Measurements from ENCODE around the gene PSMB7.

The PSMB7 gene

GRCh38 chr9:124348831-124349230, 66.4 kb downstream of the PSMB7 start:
- Histone ChIP-seq H2AFZ (ENCODE audit: low read length) (no peak overlapping the region), H3K9me3 (replicated peaks; ENCODE audit: insufficient read depth, low read length) (no peaks in the 10 kb centered on the region), H3K27ac (ENCODE audit: low read length) (no peak overlapping the region), H4K20me1 (ENCODE audit: insufficient read depth, low read length) (no peaks in the 10 kb centered on the region), H3K4me2 (ENCODE audit: low read depth, low read length) (no peak overlapping the region), H3K36me3 (replicated peaks; ENCODE audit: insufficient read depth, low read length) (peaks cover 15% of the 10 kb centered on the region; the same call in 1 of the 2 replicates), H3K9me2 (replicated peaks; ENCODE audit: insufficient read depth, low read length) (no peaks in the 10 kb centered on the region), H3K9ac (ENCODE audit: low read length) (no peak overlapping the region), H3K4me1 (ENCODE audit: low read length) (no peaks in the 10 kb centered on the region), H3K79me2 (ENCODE audit: low read length) (no peaks in the 10 kb centered on the region), H3F3A (ENCODE audit: insufficient read depth, low read length) (no peaks in the 10 kb centered on the region), H3K27me3 (replicated peaks; ENCODE audit: insufficient read depth, low read length) (no peaks in the 10 kb centered on the region), H3K4me3 (ENCODE audit: low read length) (no peak overlapping the region)
- DNase-seq = no peak
- TF ChIP-seq EZH2phosphoT487 (IDR thresholded peaks at IDR 0.05; ENCODE audit: low read length) (no peak), CTCF (IDR thresholded peaks at IDR 0.05; ENCODE audit: low read length) (no peak), EZH2 (optimal IDR thresholded peaks at IDR 0.05; ENCODE audit: low read depth, low read length) (no peak)

GRCh38 chr9:124348363-124348762, 66.9 kb downstream of the PSMB7 start:
- H3F3A ChIP-seq (ENCODE audit: insufficient read depth, low read length) = no peaks in the 10 kb centered on the region

GRCh38 chr9:124347968-124348358, 67.3 kb downstream of the PSMB7 start:
- Histone ChIP-seq H3K9me3 (replicated peaks; ENCODE audit: insufficient read depth, low read length) (no peaks in the 10 kb centered on the region), H3K79me2 (ENCODE audit: low read length) (no peaks in the 10 kb centered on the region), H3K27me3 (replicated peaks; ENCODE audit: insufficient read depth, low read length) (no peaks in the 10 kb centered on the region), H3K4me3 (ENCODE audit: low read length) (no peak overlapping the region), H3K4me1 (ENCODE audit: low read length) (no peaks in the 10 kb centered on the region), H4K20me1 (ENCODE audit: insufficient read depth, low read length) (no peaks in the 10 kb centered on the region), H2AFZ (ENCODE audit: low read length) (no peak overlapping the region), H3K4me2 (ENCODE audit: low read depth, low read length) (no peak overlapping the region), H3K27ac (ENCODE audit: low read length) (no peak overlapping the region), H3K9me2 (replicated peaks; ENCODE audit: insufficient read depth, low read length) (no peaks in the 10 kb centered on the region), H3K9ac (ENCODE audit: low read length) (no peak overlapping the region), H3F3A (ENCODE audit: insufficient read depth, low read length) (no peaks in the 10 kb centered on the region), H3K36me3 (replicated peaks; ENCODE audit: insufficient read depth, low read length) (peaks cover 13% of the 10 kb centered on the region; the same call in 1 of the 2 replicates)
- DNase-seq = no peak
- TF ChIP-seq EZH2phosphoT487 (IDR thresholded peaks at IDR 0.05; ENCODE audit: low read length) = no peak
- TF ChIP-seq CTCF (IDR thresholded peaks at IDR 0.05; ENCODE audit: low read length) = no peak
- TF ChIP-seq EZH2 (optimal IDR thresholded peaks at IDR 0.05; ENCODE audit: low read depth, low read length) = no peak

More at GRCh38 chr9:124348363-124348762, 66.9 kb downstream of the PSMB7 start:
- Histone ChIP-seq H3K9ac (ENCODE audit: low read length) (no peak overlapping the region), H3K4me2 (ENCODE audit: low read depth, low read length) (no peak overlapping the region), H3K9me2 (replicated peaks; ENCODE audit: insufficient read depth, low read length) (no peaks in the 10 kb centered on the region), H4K20me1 (ENCODE audit: insufficient read depth, low read length) (no peaks in the 10 kb centered on the region), H3K27ac (ENCODE audit: low read length) (no peak overlapping the region), H3K27me3 (replicated peaks; ENCODE audit: insufficient read depth, low read length) (no peaks in the 10 kb centered on the region), H3K79me2 (ENCODE audit: low read length) (no peaks in the 10 kb centered on the region), H2AFZ (ENCODE audit: low read length) (no peak overlapping the region), H3K36me3 (replicated peaks; ENCODE audit: insufficient read depth, low read length) (peaks cover 15% of the 10 kb centered on the region; the same call in 1 of the 2 replicates), H3K9me3 (replicated peaks; ENCODE audit: insufficient read depth, low read length) (no peaks in the 10 kb centered on the region), H3K4me3 (ENCODE audit: low read length) (no peak overlapping the region), H3K4me1 (ENCODE audit: low read length) (no peaks in the 10 kb centered on the region)
- TF ChIP-seq EZH2 (optimal IDR thresholded peaks at IDR 0.05; ENCODE audit: low read depth, low read length) (no peak), CTCF (IDR thresholded peaks at IDR 0.05; ENCODE audit: low read length) (no peak), EZH2phosphoT487 (IDR thresholded peaks at IDR 0.05; ENCODE audit: low read length) (no peak)
- no peak for DNase-seq

Data from MM.1S (cell line).